HG03196 (cell line): ENCODE measurements around the gene RCE1.

Experiments
- ATAC-seq: cut with Tn5 transposase; IDR thresholded peaks from one replicate; pipeline ENCODE4 v1.9.1; 2021; ENCODE audit not compliant: unreplicated experiment

Gene RCE1

DNA sequence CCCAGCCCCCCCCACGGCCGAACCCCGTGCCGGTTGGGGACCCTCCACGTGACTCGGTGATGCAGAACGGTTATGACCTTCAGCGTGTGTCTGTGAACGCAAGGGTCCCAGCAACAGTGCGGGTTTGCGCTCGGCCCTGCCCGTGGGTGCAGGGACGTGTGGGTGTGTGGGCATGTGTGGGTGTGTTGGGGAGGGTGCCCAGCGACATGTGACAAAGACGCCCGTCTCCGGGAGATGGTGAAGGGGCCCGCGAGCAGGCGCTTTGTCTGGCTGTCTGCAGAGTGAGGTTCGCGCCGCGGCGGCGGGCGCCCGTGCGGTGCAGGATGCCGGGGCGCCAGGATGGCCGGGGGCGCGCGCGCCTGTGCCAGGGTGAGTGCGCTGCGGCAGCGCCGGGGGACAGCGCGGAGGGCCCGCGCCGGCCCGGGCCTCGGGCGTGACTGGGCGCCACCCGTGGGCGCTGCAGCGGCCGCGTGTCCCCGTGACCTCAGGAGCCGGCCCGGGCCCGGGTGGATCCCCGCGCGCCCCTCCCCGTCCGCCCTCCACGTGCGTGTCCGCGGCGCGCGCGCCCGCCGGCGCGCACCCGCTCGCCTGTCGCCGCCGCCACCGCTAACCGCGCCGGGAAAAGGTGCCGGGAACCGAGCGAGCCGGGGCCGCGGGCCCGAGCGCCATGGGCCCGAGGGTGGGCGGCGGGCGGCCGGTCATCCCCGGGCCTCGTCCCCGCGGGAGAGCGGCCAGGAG is 13.4 kb downstream of the RCE1 start, which contains the start of gene LRFN4:
Gene LRFN4 (plus strand): TSS at position 569 of the 738 bp plus-strand sequence. CDS start 681 bp downstream, outside the sequence.
- ATAC-seq = peak; percentile 11

DNA sequence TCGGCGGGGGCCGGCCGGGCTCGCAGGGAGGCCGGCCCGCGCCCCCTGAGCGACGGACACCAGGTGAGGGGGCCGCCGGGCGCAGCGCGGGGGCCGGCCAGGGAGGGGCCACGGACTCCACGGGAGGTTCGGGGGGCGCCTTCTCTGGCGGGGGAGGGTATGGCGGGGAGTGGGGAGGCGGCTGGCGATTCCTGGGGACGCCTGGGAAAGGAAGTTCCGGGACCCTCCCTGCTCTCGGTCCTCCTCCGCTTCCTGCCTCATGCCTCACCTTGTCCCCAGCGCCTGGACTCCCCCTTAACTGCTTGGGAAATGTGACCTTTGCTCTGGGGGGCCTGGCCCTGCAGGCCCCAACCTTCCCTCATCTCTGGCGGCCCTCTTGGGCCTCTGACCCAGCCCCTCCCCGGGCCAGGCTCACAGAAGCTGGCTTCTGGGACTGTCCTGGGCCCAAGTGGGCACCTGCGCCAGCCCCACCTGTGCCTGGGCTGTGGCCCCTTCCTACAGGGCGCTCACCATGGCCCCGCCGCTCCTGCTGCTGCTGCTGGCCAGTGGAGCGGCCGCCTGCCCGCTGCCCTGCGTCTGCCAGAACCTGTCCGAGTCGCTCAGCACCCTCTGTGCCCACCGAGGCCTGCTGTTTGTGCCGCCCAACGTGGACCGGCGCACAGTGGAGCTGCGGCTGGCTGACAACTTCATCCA is 14.1 kb downstream of the RCE1 start:
- no peak for ATAC-seq

DNA sequence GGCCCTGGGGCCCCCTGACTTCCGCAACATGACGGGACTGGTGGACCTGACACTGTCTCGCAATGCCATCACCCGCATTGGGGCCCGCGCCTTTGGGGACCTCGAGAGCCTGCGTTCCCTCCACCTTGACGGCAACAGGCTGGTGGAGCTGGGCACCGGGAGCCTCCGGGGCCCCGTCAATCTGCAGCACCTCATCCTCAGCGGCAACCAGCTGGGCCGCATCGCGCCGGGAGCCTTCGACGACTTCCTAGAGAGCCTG is 14.6 kb downstream of the RCE1 start:
- ATAC-seq = no peak

DNA sequence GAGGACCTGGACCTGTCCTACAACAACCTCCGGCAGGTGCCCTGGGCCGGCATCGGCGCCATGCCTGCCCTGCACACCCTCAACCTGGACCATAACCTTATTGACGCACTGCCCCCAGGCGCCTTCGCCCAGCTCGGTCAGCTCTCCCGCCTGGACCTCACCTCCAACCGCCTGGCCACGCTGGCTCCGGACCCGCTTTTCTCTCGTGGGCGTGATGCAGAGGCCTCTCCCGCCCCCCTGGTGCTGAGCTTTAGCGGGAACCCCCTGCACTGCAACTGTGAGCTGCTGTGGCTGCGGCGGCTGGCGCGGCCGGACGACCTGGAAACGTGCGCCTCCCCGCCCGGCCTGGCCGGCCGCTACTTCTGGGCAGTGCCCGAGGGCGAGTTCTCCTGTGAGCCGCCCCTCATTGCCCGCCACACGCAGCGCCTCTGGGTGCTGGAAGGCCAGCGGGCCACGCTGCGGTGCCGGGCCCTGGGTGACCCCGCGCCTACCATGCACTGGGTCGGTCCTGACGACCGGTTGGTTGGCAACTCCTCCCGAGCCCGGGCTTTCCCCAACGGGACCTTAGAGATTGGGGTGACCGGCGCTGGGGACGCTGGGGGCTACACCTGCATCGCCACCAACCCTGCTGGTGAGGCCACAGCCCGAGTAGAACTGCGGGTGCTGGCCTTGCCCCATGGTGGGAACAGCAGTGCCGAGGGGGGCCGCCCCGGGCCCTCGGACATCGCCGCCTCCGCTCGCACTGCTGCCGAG is 15.1 kb downstream of the RCE1 start:
- ATAC-seq = no peak

DNA sequence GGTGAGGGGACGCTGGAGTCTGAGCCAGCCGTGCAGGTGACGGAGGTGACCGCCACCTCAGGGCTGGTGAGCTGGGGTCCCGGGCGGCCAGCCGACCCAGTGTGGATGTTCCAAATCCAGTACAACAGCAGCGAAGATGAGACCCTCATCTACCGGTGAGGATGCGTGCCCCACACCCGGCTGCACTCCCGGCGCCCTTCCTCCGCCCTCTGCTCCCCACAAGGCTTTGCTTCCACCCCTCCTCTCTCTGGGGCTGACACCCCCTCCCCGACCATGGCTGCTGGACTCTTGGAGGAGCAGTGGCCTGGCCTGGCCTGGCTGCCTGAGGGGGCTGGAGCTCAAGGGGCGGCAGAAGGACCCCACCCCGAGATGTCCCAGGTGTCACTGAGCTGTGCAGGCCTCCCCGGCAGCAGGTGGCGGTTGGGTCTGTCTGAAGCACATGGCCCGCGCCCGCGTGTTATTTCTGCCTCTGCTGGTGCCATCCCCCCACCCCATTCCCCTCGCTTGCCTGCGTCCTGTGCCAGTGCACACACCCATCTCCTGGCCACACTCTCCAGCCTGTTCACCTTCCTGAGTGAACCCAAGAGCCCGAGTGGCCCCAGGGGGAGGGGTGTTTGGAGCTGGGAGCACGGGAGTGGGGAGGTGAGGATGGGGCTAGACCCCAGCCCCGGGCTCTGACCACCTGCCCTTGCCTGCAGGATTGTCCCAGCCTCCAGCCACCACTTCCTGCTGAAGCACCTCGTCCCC is 15.9 kb downstream of the RCE1 start:
- ATAC-seq = no peak

DNA sequence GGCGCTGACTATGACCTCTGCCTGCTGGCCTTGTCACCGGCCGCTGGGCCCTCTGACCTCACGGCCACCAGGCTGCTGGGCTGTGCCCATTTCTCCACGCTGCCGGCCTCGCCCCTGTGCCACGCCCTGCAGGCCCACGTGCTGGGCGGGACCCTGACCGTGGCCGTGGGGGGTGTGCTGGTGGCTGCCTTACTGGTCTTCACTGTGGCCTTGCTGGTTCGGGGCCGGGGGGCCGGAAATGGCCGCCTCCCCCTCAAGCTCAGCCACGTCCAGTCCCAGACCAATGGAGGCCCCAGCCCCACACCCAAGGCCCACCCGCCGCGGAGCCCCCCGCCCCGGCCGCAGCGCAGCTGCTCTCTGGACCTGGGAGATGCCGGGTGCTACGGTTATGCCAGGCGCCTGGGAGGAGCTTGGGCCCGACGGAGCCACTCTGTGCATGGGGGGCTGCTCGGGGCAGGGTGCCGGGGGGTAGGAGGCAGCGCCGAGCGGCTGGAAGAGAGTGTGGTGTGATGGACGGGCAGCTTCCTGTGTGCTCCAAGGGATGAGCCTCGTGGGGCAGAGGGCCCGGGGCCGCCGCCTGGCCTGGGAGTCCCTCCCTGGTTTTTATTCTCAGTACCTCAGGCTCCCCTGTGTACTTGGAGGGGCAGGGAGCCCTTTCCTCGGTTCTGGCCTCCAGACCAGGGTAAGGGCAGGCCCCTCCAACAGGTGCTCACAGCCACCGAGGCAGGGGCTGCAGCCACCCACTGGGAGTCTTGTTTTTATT is 16.6 kb downstream of the RCE1 start:
- no peak for ATAC-seq

DNA sequence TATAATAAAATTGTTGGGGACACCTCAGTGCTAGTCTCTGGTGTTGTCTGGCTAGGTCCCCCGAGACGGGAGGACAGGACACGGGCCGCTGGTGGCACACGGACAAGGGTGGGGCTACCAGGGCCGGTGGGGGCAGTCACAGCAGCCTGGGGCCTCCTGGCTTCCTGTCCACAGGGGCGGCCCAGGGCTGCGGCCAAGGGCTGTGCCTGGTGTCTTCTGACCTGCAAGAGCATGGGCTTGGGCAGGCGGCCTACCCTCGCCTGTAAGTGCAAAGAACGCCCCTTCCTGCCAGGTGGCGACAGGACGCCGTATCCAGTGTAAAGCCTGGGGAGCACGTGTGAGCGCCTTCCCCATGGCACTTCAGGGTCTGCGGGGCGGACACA is 17.2 kb downstream of the RCE1 start:
- ATAC-seq = no peak

DNA sequence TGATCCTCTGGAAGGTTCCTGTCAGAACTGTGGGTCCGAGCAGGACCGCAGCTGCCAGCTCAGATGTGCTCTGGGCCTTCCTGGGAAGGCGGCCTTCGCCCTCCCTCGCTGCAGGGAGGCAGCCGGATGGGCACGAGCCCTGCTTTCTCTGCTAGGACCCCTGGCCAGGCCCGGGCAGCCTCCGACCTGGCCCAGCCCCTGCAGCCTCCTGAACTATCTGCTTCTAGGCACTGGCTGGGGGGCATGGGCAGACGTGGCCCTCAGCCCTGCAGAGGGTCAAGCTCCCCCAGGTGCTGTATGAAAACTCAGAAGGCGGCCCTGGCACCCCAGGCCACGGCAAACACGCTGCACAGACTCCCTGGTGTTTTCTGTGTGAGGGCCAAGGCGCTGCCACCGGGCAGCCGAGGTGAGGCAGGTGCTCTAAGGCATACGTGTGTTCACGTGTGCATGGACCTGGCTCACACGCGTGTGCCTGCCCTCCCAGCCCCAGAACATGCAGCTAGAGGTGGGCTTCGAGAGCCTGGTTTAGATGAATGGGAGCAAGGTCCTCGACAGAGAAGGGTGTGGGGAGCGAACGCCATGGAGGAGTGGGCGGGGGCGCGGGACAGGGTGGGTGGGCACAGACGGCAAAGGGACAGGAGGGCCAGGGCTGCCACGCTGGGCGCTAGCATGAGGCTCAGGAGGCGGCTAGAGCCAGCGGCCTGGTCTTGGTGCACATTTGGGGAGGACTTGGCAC is 18.0 kb downstream of the RCE1 start:
- ATAC-seq = no peak

DNA sequence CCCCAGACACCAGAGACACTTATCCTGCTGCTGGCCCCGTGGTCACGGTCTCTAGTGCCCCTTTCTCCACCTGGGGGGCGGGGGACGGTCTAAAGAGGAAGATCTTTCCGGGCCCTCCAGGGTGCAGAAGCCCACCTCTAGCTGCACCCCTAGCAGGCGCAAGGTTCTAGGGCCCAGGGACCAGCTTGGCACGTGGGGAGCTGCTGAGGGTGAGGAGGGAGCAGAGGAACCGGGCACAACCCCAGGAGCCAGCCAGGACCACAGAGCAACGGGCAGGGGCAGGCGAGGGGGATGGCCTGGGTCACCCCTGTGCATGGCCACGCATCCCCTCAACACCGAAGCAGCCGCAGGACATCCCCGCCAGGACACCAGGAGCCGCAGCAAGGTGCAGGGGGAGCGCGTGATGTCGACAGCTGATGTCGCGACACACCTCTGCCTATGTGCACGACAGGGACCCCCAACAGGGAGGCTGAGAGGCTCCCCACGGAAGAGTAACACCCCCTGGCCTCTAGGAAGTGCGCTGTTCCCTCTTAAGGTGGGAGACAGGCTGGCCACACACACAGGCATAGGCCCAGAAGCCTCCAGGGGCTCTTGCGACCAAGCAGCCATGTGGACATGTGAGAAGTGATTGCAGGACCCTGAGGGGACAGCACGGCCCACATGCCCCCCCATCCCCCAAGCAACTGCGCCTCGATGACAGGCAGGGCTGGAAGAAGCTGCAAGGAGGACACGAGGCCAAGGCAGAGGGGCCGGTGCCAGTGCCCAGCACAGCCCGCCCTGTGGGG is 18.7 kb downstream of the RCE1 start:
- ATAC-seq = no peak

DNA sequence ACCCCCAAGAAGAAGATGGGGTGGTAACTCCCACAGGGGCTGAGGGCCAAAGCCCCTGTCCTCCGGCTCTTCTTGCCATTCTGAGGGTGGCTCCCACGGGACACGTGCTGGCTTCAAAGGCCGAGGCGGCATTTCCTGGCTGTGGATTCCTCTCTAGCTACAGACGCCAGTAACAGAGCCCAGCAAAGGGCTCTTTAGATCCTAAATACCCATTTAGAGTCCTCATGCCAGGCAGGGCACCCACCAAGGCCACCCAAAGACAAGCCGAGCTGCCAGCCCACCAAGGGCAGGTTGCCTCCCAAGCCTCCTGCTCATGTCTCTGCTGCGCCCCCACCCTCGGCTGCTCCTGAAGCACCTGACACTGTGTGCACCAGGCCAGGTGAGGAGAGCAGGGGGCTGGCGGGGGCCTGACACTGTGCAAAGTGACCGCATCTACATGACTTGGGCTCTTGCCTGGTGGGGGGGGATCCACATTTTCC is 19.4 kb downstream of the RCE1 start:
- ATAC-seq = no peak

DNA sequence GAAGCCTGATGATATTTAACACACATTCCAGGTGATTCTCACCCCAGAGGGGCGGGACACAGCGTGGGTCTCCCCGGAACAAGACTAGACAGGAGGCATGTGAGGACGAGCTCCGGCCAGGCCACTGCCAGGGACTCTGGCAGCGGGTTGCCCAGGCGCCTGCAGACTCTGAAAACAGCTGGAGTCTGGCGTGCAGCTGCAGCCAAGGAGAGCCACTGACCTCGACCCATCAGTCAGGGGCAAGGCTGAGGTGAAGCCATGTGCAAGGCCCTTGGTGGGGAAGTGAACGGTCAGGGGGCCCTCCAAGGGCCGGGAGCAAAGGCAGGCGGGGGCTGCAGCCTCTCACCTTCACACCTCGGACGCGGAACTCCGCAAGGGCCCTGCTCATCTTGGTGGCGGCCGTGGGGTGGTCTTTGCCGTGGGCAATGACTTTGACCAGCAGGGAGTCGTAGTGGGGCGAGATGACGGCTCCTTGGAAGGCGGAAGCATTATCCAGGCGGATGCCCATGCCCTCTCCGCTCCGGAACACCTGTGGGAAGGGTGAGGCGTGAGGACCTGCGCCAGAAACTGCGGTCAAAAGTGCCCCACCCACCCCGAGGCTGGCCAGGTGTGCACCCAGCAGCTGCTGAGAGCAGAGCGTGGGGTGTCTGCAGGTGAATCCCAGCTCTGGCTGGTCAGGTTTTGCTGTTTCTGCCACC is 20.3 kb downstream of the RCE1 start:
- no peak for ATAC-seq

DNA sequence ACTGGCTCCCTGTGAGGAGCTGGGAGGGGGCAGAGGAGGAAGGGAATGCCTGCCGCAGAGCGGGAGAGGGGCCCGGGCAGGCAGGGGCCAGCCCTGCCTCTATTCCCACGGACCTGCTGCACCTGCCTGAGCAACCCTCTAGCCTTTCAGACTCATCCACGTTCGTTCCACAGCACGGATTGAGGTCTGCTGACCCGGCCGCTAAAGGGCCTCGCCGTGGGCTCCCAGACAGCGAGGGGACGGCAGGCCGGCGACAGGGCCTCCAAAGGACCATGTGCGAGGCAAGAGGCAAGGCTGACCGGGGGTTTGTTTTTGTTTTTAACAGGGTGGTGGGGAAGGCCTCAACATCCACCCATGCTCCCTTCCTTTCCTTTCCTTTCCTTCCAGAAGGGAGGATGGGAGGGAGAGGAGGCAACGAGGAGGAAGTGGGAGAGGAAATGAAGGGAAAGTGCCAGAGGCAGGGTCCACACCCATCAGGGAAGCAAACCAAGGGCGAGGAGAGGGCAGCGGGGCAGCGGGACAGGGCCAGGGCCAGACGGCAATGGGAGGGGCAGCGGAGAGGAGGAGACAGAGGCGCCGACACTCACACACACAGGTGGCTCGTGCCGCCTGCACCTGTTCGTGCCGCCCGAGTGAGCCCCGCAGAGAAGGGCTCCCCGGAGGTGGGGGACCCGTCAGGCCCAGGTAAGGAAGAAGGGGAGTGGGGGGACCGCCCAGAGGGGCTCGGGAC is 21.1 kb downstream of the RCE1 start:
- ATAC-seq = no peak

DNA sequence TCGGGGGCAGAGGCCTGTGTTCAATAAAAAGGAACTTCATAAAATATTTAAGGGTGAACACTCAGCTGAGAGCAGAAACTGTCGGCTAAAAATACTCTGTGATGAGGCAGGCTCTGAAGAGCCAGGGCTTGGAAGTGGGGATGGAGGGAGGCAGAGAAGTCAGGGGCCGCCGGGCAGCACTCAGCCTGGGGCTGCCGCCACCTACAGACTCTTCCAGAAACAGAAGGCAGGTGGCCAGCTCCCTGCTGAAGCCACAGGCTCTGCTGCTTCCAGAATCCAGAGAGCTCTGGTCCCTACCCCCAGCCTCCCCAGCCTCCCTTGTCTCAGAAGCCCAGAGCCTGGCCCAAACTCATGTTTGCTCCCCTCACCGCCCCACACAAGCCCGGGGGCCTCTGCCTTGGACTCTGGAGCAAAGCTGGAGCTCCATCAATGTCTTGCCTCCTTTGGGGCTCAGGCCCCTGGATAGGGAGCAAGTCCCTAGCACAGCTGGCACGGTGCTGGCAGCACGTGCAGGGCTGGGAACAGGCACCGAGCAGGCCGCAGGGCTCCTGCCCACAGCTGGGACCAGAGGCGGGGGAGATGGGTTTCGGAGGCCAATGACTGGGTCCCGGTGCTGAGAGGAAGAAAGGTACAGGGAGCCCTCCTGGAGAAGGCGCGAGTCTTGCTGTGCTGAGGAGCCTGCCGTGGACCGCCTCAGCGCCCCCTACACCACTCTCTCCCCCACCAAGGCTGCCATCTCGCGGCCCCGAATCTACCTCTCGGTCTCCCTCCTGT is 21.9 kb downstream of the RCE1 start:
- ATAC-seq = no peak

DNA sequence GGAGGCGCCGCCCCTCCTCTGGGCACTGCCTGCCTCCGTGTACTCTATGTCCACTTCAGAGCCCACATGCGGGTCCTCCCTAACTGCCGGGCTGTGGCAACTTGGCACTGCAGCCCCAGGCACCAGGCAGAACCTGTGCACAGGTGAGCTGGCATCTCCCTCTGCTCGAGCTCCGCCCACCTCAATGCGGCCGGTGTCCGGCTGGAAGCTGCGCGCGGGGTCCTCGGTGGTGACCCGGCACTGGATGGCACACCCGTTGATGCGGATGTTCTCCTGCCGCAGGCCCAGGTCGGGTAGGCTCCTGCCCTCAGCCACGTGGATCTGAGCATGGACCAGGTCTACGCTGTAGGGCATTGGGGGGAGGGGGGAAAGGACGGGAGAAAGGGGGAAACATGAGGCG is 22.8 kb downstream of the RCE1 start:
- no peak for ATAC-seq

DNA sequence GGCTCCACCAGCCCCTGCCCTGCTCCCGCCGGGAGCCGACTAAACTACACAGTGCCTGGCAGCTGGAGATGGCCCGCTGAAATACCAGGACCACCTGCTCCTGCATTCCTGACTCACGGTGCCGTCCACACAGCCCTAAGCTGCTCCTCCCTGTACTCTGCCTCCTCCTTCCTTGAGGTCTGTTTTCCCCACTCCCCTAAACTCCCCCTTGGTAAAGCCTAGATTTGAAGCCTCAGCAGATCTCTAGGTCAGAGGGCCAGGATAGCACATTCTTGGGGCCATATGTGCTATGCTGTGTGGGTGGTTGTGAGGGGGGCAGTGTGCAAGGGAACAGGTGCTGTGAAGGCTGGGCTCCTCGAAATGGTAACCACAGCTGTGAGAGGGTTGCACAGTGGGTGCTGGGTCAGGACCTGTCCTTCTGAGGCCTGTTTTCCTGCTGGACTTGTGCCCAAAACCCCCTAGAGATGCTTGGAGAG is 23.3 kb downstream of the RCE1 start:
- ATAC-seq = no peak

DNA sequence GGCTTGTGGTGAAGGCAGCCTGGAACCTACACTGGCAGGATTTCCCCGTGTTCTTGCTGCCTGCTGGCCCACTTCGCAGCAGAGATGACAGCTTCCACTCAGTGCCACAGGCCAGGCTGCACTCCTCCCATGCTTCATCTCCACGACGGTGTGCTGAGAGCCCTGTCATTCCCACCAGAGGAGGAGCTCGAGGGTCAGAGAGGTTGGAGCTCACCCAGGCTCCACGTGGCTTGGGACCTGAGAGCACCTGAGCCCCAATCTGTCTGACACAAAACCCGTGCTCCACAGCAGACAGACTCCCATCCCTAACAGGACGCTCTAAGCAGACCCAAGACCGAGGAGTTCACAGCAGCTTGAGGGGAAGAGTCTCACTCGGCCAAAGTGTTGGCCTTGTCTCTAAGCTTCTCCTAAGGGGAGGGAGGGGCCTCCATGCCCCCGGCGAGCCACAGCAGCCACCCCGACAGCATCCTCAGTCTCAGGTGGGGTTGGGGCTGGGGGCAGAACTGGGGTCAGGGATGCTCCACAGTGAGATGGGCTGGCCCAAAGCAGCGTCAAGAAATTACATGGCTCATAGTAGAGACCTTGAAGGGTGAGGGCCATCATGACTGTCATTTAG is 24.3 kb downstream of the RCE1 start:
- ATAC-seq = no peak
